Duodenal mucosa (tissue), 2 donors: Measurements from ENCODE around the gene SRCIN1.

Source experiments
- H3K27ac ChIP-seq: one replicate; pipeline ENCODE4 v1.7.0; 2013; ENCODE audit warnings: low read depth, low read length
- H3K27me3 ChIP-seq, 2 donors: one replicate each; pipeline ENCODE4 v1.7.0; 2013; ENCODE audit warnings: low read length in 2 of 2, control low read depth in 1 of 2; ENCODE audit not compliant: insufficient read depth in 2 of 2, control insufficient read depth in 1 of 2
- H3K36me3 ChIP-seq, 2 donors: one replicate each; pipeline ENCODE4 v1.7.0; 2013; ENCODE audit warnings: low read length in 2 of 2, control low read depth in 1 of 2; ENCODE audit not compliant: insufficient read depth in 2 of 2, control insufficient read depth in 1 of 2
- H3K4me1 ChIP-seq, 2 donors: one replicate each; pipeline ENCODE4 v1.7.0; 2013; ENCODE audit warnings: low read length in 2 of 2, control low read depth in 1 of 2; ENCODE audit not compliant: insufficient read depth in 2 of 2, control insufficient read depth in 1 of 2
- H3K4me3 ChIP-seq, 2 donors: one replicate each; pipeline ENCODE4 v1.7.0; 2013; ENCODE audit warnings: low read length in 2 of 2, low read depth in 1 of 2
- H3K9ac ChIP-seq, 2 donors: one replicate each; pipeline ENCODE4 v1.7.0; 2013; ENCODE audit warnings: low read length in 2 of 2, low read depth in 1 of 2
- H3K9me3 ChIP-seq, 2 donors: one replicate each; pipeline ENCODE4 v1.7.0; 2013; ENCODE audit warnings: low read length in 2 of 2, control low read depth in 1 of 2; ENCODE audit not compliant: control insufficient read depth in 1 of 2

SRCIN1 gene

DNA sequence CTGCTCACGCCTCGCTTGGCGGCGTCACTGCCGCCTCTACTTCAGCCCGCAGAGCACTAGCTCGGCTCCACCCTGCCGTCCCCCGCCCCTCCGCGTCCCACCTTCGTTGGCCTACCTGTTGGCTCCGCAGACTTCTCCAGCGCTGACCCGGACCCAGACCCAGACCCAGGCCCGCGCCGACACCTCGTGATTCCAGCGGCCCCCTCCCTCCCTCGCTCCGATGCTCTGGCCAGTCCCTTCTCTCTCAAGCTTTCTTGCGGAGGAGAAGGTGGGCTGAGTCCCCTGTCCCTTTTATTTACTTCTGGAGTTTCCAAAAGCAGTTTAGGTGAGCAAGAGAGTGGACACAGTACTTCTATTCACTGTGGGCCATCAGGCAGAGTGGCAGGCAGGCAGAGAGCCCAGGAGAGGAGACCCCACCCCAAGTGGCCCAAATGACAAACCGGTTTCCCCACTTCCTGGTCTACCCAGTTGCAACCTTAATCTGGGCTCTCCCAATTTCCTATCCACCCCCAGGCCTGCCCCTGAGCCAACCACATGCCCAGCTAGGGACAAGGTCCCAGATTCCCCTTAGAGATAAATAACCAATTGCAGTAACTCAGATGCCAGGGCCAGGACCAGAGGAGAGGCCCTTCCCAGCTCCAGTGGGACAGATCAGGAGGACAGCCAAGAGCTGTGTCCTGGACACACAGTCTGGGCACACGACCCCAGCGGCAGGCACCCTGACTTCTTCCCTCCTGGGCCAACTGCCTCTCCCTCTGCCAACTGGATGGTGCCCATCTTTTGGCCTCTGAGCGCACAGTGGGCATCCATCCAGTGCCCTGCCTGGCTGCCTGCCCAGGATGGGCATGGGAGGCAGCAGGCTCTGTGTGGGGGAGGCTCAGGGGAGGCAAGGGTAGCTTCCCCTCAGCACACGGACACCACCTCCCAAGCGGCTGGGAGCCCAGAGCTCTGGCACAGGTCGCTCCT, 1.2 kb upstream of the SRCIN1 start:
- H3K9ac ChIP-seq: peak overlapping the region in 1 of 2 donors; percentile 1
- H3K4me3 ChIP-seq: peak overlapping the region; percentile 66 to 72
- no peaks in the 10 kb centered on the region for H3K36me3 ChIP-seq
- H3K27me3 ChIP-seq: peaks cover 25 to 33% of the 10 kb centered on the region in 2 donors
- H3K27ac ChIP-seq: no peak overlapping the region
- peaks cover 15 to 16% of the 10 kb centered on the region in 2 donors for H3K4me1 ChIP-seq
- peaks cover 0 to 3% of the 10 kb centered on the region in 2 donors for H3K9me3 ChIP-seq

- peaks cover 22 to 27% of the 10 kb centered on the region in 2 donors for H3K4me1 ChIP-seq
- no peak overlapping the region for H3K27ac ChIP-seq
- H3K27me3 ChIP-seq: peaks cover 27 to 31% of the 10 kb centered on the region in 2 donors
- no peak overlapping the region for H3K9ac ChIP-seq
- no peaks in the 10 kb centered on the region for H3K9me3 ChIP-seq
- H3K4me3 ChIP-seq: no peak overlapping the region
- no peaks in the 10 kb centered on the region for H3K36me3 ChIP-seq
Observed at GRCh38 chr17:38605411-38605840, 326 bp downstream of the SRCIN1 start.

- Histone ChIP-seq H3K9ac (no peak overlapping the region), H3K27me3 (peaks cover 27 to 28% of the 10 kb centered on the region in 2 donors), H3K36me3 (no peaks in the 10 kb centered on the region), H3K27ac (no peak overlapping the region), H3K9me3 (no peaks in the 10 kb centered on the region), H3K4me1 (peaks cover 22 to 27% of the 10 kb centered on the region in 2 donors), H3K4me3 (no peak overlapping the region)
Observed at GRCh38 chr17:38604479-38605403, 1.0 kb downstream of the SRCIN1 start.

DNA sequence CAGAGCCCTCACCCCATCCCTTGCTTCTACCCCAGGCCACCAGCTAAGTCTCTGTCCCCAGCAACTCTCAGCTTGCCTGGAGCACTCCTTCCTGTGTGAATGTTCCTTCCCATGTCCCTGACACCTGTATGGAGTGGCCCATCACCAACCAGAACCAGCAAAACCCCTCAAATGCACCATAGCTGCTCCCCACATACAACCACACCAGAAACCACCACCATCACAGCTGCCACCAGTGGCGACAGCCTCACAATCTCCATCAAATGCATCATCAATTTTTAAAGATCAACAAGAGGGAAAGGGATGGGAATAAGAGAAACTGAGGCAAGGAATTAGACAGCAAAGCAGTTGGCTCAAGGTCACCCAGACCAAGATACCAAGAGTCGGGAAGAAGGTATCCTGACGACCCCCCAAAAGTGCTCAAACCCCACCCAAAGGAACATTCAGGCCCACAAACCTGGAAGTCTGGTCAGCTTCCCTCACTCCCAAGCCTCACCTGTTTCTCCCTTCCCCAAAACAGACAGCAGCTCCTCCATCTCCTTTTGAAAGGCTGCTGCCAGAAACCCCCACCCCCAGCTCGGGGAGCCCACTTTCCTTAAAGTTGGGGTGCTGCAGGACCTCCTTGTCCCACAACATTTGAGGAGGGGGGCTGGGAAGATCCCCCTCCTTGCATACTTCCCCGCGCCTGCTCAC, 1.8 kb downstream of the SRCIN1 start:
- Histone ChIP-seq H3K27me3 (peaks cover 23 to 26% of the 10 kb centered on the region in 2 donors), H3K9me3 (no peaks in the 10 kb centered on the region), H3K4me1 (peaks cover 22 to 27% of the 10 kb centered on the region in 2 donors), H3K4me3 (no peak overlapping the region), H3K36me3 (no peaks in the 10 kb centered on the region), H3K9ac (no peak overlapping the region), H3K27ac (no peak overlapping the region)

DNA sequence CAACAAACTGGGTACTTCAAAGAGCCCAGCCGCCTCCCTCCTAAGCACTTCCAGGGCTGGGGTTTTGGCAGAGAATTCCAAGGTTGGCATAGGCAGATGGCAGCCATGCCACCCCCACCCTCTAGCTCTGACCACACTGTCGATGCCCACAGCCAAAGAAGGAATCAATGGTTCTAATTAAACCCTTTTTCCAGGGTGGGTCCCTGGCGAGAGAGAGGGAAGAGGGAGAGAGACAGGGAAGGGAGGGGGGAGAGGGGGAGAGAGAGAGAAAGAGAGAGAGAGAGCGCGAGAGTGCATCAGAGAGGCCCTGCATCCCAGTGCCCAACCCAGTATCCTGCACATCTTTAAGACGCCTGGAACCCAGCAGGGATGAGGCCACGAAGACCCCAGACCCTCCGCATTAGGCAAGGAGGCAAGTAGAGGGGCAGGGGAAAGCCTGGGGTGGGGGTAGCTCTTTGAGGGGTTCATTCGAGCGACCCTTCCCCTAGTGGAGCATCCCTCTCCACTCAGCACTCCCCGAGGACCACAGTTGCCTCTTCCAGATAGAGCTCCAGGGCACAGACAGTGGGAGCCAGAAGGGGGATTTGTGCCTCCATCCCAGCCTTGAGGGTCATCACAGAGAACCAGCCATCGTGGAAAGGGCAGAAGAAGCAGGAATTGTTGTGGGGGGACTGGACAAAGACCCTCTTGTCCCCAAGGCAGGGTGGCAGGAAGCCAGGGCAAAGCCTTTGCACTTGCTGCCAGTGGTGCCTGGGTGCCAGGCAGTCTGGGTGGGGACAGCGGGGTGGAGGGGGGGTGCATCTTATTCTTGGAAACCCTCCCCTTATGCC, 2.6 kb downstream of the SRCIN1 start:
- Histone ChIP-seq H3K27me3 (peaks cover 16 to 24% of the 10 kb centered on the region in 2 donors), H3K36me3 (no peaks in the 10 kb centered on the region), H3K27ac (no peak overlapping the region), H3K9ac (no peak overlapping the region), H3K4me1 (peaks cover 19 to 24% of the 10 kb centered on the region in 2 donors), H3K4me3 (no peak overlapping the region), H3K9me3 (no peaks in the 10 kb centered on the region)

GRCh38 chr17:38602453-38602852, 3.3 kb downstream of the SRCIN1 start:
- no peak overlapping the region for H3K27ac ChIP-seq
- no peaks in the 10 kb centered on the region for H3K36me3 ChIP-seq
- no peak overlapping the region for H3K9ac ChIP-seq
- H3K9me3 ChIP-seq: no peaks in the 10 kb centered on the region
- H3K4me1 ChIP-seq: peaks cover 19 to 24% of the 10 kb centered on the region in 2 donors
- no peak overlapping the region for H3K4me3 ChIP-seq
- H3K27me3 ChIP-seq: peaks cover 9 to 21% of the 10 kb centered on the region in 2 donors

GRCh38 chr17:38601539-38602351, 4.0 kb downstream of the SRCIN1 start:
- peak overlapping the region; percentile 31 to 62 for H3K4me3 ChIP-seq
- no peaks in the 10 kb centered on the region for H3K9me3 ChIP-seq
- peak overlapping the region; percentile 32 to 56 for H3K9ac ChIP-seq
- no peak overlapping the region for H3K27ac ChIP-seq
- H3K27me3 ChIP-seq: peaks cover 4 to 14% of the 10 kb centered on the region in 2 donors
- no peaks in the 10 kb centered on the region for H3K36me3 ChIP-seq
- H3K4me1 ChIP-seq: peaks cover 12 to 20% of the 10 kb centered on the region in 2 donors

DNA sequence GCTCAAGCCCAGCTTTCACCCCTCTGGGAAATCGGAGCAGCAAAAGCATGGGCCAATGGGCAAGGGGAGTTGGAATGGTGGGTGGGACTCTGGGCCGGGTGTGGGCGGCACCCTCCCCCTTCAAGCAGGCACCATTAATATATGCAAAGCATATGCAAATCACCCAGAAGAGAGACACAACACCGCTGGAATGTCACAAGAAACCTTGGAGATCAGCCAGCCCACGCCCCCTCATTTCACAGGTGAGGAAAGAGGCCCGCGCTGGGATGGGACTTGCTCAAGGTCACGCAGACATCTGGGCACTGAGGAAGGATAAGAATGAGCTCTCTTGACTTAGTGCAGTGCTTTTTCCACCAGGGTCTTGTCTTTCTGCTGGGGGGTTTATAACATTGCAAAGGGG, 4.8 kb downstream of the SRCIN1 start:
- no peak overlapping the region for H3K4me3 ChIP-seq
- H3K9ac ChIP-seq: no peak overlapping the region
- peaks cover 8 to 16% of the 10 kb centered on the region in 2 donors for H3K4me1 ChIP-seq
- H3K36me3 ChIP-seq: no peaks in the 10 kb centered on the region
- H3K9me3 ChIP-seq: no peaks in the 10 kb centered on the region
- no peak overlapping the region for H3K27ac ChIP-seq
- peaks cover 9 to 11% of the 10 kb centered on the region in 2 donors for H3K27me3 ChIP-seq
